Measurements from ENCODE around the gene IBA57.

GRCh38 chr1:228150120-228150460 lies 15.5 kb upstream of the IBA57 start:
- TF ChIP-seq CTCF (optimal IDR thresholded peaks at IDR 0.05 in 1 of 3, IDR thresholded peaks at IDR 0.05 in 1 of 3, conservative IDR thresholded peaks at IDR 0.05 in 1 of 3; ENCODE audit: extremely low read depth in 1 of 3, insufficient read depth in 2 of 3, low read length in 3 of 3) = no peak
- no peak for TF ChIP-seq EZH2 (IDR thresholded peaks at IDR 0.05; ENCODE audit: low read length)

All from keratinocyte (primary cell).